HG02588 (cell line): ENCODE measurements around the gene FCHSD2.
"Not testable (repeated sequence)": the region's sequence is repeated elsewhere in the genome, so short reads cannot be mapped to it uniquely, and the experiment has no call there.

Source experiments
- ATAC-seq: cut with Tn5 transposase; IDR thresholded peaks from one replicate; pipeline ENCODE4 v1.9.1; 2021; ENCODE audit warnings: mild to moderate bottlenecking, moderate library complexity; ENCODE audit not compliant: unreplicated experiment

The FCHSD2 gene

DNA sequence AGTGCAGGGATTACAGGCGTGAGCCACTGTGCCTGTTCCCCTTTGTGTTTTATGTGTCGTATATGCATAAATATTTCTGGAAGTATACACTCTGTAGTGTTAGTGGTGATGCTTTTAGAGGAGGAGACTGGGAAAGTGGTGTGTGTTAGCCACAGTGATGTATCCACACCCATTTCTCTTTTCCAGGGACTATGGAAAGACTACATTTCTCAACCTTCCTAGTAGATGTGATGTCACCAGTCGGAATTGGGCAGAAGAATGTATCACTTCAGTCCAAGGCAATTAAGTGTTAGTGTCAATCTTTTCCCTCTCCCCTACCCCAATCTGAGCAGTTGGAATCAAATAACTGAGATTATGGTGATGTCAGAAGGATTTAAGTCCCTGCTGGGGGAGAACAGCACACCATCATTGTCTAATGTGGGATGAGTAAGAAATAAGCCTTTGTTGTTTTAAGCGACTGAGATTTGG, 333.8 kb downstream of the FCHSD2 start:
- no peak for ATAC-seq

DNA sequence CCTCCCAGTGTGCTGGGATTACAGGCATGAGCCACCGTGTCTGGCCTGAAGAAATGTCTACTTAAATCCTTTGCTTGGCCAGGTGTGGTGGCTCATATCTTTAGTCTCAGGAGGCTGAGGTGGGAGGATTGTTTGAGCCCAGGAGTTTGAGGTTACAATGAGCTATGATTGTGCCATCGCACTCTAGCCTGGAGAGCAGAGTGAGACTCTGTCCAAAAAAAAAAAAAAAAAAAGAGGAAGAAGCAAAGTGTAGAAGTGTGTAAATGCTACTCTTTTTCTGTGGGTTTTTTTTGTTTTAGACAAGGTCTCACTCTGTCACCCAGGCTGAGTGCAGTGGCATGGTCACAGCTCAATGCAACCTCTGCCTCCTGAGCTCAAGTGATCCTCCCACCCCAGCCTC, 334.3 kb downstream of the FCHSD2 start:
- no peak for ATAC-seq

DNA sequence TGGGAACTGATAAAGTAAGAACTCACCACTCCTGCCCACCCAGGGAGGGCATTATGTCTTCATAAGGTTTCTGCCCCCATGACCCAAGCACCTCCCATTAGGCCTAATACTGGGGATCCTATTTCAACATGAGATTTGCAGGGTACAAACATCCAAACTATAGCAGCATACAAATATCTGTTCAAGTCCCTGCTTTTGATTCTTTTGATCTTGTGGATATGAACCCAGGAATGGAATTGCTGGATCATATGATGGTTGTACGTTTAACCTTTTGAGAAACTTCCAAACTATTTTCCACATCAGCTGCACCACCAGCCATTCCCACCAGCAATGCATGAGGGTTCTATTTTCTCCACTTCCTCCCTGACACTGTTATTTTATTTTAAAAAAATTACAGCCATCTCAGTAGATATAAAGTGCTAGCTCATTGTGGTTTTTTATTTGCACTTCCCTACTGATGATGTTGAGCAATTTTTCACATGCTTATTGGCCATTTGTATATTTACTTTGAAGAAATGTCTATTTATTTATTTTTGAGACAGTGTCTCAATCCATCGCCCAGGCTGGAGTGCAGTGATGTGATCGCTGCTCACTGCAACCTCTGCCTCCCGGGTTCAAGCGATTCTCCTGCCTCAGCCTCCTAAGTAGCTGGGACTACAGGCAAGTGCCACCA, 335.0 kb downstream of the FCHSD2 start:
- no peak for ATAC-seq

DNA sequence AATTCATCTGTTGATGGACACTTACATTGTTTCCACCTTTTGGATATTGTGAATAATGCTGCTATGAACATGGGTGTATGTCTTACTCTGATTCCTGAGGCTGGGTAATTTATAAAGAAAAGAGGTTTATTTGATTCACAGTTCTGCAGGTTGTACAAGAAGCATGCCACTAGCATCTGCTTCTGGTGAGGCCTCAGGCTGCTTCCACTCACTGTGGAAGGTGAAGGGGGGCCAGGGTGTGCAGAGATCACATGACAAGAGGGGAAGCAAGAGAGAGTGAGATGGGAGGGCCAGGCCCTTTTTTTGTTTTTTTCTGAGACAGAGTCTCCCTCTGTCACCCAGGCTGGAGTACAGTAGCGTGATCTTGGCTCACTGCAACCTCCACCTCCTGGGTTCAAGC, 335.7 kb downstream of the FCHSD2 start:
- not testable (repeated sequence) for ATAC-seq

DNA sequence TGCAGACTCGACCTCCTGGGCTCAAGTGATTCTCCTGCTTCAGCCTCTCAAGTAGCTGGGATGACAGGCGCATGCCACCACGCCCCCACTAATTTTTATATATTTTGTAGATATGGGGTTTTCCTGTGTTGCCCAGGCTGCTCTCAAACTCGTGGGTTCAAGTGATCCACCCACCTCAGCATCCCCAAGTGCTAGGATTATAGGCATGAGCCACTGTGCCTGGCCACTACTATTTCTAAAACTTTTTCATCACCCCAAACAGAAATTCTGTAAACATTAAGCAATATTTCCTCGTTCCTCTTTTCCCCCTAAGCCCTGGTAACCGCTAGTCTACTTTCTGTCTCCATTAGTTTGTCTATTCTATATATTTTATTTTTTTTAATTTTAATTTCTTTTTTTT, 336.9 kb downstream of the FCHSD2 start:
- ATAC-seq = no peak

DNA sequence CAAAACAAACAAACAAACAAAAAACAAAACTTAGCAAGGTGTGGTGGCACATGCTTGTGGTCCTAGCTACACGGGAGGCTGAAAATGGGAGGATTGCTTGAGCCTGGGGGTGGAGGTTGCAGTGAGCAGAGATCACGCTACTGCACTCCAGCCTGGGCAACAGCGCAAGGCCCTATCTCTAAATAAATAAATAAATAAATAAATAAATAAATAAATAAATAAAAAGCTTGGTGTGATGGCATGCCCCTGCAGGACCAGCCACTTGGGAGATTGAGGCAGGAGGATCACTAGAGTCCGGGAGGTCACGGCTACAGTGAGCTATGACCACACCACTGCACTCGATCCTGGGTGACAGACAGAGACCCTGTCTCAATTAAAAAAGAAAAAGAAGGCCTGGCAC, 339.3 kb downstream of the FCHSD2 start:
- no peak for ATAC-seq

DNA sequence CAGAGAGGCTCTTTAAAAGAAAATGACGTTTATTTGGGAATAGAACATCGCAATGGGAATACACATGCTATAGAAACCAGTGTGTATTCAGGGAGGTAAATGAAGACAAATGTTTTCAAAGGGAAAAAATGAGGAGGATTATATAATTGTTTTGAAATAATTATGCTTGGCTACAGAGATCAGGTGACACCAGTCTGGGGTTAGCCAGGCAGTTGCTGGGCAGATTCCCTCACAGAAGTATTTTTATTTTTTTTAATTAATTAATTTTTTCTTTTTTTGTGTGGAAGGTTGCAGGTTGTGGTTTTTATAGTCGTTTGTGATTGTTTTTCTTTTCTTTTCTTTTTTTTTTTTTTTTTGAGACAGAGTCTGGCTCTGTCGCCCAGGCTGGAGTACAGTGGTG, 342.7 kb downstream of the FCHSD2 start:
- no peak for ATAC-seq

DNA sequence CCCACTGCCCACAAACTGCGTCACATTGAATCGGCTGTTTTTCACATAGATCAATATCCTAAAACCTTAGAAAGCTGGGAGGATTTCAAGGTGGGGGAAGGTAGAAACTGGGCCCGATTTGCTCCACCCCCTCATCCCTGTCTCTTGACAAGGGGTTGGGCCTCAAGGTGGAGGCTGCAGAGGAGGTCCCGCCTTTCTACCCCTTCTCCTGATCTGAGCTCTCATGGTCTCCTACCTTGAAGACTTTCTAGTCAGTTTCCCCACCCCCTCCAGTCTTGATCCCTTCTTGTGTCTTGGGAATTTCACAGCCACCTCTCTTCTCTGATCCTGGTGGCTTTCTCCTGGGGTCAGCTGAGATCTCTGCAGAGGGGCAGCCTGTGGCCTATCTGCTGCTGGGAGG, 343.8 kb downstream of the FCHSD2 start:
- ATAC-seq = no peak

DNA sequence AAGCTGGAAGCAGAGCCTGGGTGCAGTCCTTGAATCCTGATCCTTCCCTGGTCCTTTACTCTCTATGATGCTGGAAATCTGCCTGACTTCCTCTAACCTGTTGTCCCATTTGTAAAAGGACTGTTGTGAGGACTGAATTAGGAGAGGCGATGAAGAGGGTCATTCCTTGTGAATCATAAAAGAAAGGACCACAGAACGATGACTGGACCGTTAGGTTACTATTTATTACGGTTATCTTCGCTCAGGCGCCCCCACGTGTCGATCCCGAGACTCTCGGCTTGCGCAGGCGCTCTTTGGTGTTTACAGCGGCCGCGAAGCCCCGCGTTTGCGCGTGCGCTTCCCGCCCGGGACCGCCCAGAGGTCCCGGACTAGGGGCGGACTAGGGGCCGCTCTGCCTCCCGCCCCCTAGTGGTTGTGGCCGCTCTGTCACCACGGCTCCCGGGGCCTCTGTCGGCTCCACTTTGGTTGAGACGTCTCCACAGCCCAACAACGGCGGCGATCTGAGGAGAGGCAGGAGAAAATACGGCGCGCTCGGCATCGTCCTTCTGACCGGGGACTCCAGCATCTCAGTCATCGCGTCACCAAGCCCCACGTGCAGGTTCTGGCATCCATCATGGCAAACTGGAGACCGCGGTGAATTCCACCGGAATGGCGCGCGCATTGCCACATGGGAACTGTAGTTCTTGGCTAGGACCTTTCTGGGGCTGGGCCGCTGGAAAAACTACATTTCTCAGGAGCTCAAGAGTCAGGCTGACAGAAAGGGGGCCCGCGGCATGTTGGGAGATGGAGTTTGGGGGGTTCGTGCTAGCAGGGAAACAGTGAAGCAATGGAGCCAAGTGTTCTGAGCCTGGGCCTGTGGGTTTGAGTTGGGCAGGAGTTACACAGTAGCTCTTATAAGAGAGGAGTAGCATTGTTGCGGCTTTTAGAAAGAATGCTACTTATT, 348.4 kb downstream of the FCHSD2 start, which contains the start of gene STARD10:
Gene STARD10, minus strand, starts transcription at position 623 of the 943 bp plus-strand sequence. CDS start 12,866 bp downstream, outside the sequence.
- ATAC-seq = peak; percentile 90

DNA sequence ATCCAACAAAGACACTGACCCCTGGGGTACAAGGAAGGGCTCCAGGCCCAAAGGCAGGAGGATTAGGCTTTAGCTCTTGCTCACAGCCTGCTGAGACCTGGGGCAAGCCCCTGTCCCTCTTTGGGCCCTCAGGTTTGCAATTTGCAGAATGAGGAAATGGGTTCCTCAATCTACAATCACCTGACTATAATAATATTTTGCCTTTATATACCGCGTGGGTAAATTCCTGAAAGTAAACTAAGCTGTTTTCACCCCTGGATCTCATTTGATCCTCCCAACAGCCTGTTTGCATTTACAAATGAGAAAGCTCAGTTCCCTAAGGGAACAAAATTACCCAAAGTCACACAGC, 349.1 kb downstream of the FCHSD2 start:
- no peak for ATAC-seq

DNA sequence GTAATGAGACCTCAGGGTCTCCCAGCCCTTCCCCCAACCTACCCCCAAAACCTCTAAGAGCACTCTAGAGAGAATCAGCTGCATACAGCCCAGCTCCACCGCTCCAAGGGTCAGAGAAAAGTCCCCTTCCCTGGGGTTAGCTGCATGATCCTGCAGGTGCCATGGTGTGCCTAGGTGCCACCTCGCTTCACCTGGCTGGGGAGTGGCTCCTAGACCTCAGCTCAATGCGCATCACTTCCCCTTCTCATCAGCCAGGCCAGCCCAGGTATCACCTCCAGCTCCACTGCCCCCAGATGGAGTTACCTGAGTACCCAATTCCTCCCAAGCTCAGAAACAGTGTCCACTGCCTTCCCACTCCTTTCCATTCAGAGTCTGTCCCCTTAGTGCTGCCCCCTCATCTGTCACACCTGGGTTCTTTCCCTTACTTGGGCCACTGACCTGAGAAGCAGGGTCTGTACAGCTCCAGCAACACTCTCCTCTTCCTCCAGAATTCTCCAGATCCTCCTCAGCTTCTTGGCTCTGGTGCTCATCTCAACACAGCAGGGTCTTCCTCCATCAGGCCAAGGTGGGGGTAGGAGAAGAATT, 349.6 kb downstream of the FCHSD2 start:
- no peak for ATAC-seq

DNA sequence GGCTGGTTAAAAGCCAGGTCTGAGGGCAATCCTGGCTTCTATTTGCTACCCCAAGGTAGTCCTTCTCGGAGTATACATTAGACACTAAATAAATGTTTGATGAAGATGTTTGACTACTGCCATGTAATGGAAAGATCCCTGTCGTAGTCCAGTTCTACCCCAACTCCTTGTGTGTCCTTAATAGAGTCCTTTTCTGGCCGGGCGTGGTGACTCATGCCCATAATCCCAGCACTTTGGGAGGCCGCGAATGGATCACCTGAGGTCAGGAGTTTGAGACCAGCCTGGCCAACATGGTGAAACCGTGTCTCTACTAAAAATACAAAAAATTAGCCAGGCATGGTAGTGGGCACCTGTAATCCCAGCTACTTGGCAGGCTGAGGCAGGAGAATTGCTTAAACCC, 350.9 kb downstream of the FCHSD2 start:
- ATAC-seq = not testable (repeated sequence)

DNA sequence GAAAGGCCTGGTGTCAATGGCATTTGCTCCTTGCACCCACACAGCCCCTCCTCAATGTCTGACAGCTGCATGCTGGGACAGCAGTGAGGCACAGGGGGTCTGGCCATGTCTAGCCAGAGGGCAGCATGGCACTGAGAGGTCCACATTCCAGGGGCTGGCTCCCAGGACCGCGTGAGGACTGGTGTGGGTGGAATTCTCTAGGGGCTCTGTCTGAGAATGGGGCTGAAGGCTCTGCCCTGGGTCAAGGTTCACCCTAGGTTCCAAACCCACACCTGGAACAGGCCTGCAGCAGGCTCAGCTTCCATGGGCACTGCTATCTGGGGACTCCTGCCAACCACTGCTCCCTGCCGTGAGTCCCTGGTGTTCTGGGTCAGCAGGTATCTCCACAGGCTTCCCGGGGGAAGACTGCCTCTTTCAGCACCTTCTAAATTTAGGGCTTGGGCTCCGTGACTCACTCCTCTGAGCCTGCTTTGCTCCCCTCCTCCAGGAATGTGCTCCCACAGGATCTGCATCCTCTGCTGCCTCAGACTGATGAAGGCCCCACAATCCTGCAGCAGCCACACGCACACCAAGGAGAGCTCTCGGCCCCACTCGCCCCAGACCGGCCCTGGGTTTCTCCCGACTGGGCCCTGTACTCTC, 352.5 kb downstream of the FCHSD2 start:
- ATAC-seq = no peak

DNA sequence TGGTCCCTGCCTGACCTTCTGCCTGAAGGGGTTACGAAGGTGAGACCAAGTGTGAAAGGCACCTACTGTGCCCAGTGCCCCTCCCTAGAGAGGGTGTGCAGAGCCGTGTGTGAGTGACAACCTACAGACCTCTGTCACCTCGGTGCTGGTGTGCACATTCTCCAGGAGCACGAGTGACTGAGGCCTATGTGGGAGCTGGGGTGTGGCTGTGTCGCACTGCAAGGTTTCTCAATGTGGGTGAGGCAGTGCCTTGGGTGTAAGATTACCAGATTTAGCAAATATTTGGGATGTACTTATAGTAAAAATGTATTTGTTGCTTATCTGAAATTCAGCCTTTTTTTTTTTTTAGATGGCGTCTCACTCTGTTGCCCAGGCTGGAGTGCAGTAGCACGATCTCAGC, 353.9 kb downstream of the FCHSD2 start:
- no peak for ATAC-seq

DNA sequence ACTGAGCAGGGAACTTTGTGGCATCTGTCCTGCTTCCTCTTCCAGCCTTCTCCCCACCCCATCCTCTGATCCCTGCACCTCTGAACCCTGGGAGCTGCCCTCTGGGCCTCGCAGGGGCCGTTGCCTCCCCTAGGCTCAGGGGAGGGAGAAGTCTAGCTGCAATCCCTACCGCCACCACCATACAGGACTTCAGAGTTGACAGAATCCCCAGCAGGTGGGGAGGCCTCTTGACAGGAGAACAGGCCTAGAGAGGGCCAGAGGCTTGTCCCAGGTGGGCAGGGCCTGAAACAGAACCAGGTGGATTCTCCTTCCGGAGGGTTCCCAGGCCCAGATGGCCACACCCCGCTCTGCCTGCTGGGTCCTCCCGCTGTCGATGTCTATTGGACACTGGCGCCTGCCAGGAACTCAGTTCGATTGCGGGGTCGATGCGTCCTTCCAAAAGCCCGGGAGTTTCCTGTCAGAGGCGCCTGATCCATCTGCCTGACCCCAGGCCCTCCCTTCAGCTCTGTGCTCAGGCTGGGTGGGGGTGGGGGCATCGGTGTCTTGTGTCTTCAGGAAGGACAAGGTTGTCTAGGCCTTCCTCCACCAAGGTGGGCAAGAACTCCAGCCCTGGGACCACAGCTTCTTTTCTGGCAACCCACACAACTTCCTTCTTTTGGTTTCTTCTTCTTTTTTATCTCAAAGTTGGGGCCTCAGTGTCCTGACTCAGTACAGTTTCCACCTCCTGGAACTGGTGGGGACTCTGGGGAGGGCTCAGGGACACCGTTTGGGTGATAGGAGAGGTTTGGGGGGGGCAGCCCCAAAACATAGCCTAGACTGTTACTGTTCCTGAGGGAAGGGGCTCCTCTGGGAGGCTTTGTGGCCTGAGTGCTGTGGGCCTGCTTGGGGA, 354.7 kb downstream of the FCHSD2 start:
- no peak for ATAC-seq
